Testis (tissue), 3 donors: Measurements from ENCODE around the gene ERFE. TPM values are rescaled to one million over a fixed set of nuclear protein-coding genes. Genes with fewer than 3 reads are reported as not detected.

Experiments
- DNase-seq: peaks from one replicate; pipeline ENCODE4 v3.0.0-alpha.2; 2019
- H3K27ac ChIP-seq, 2 donors: fragments of 200-600 bp; sonication (generic); one replicate each; pipeline ENCODE4 v1.5.1; 2019
- H3K27me3 ChIP-seq: fragments of 200-600 bp; sonication (generic); one replicate; pipeline ENCODE4 v1.5.1; 2019
- H3K36me3 ChIP-seq: fragments of 200-600 bp; sonication (generic); one replicate; pipeline ENCODE4 v1.5.1; 2017; ENCODE audit warnings: low read depth; ENCODE audit errors: missing control alignments
- H3K4me1 ChIP-seq: fragments of 200-600 bp; sonication (generic); one replicate; pipeline ENCODE4 v1.5.1; 2019
- H3K4me3 ChIP-seq, 2 donors: fragments of 200-600 bp; sonication (generic); one replicate each; pipeline ENCODE4 v1.5.1; 2017 to 2019
- H3K9me3 ChIP-seq: fragments of 200-600 bp; sonication (generic); one replicate; pipeline ENCODE4 v1.5.1; 2017
- CTCF ChIP-seq, 3 experiments: fragments of 450-650 bp in 2 of 3; fragments of 200-600 bp in 1 of 3; sonication (generic) in 1 of 3; IDR thresholded peaks; one replicate each; pipeline ENCODE4 v1.5.1; 2016 to 2019; ENCODE audit warnings: antibody characterized with exemption in 3 of 3, mild to moderate bottlenecking in 2 of 3, moderate library complexity in 1 of 3
- POLR2A ChIP-seq: fragments of 450-650 bp; IDR thresholded peaks from one replicate; pipeline ENCODE4 v1.6.1; 2017; ENCODE audit warnings: antibody characterized with exemption, mild to moderate bottlenecking, moderate library complexity
- WGBS, 2 donors: methylation state at CpG; one replicate each; pipeline ENCODE4 v1.1.5; 2018; 5-methylcytosine and 5-hydroxymethylcytosine counted together
- intact Hi-C: fragments of 100-400 bp; cut with DNase I; formaldehyde crosslinking; loops from one replicate; pipeline ENCODE4 v1.15.1; 2023; ENCODE audit warnings: low total_unique reads
- polyA plus RNA-seq: library from polyadenylated mRNA; stranded (reverse); fragments of 350-450 nt; fragmentation: Illumina TruSeq; extraction: RNeasy Lipid Tissue Mini Kit (QIAGEN cat#74804); gene quantifications from one replicate; pipeline ENCODE4 v1.2.3, GENCODE V29; 2014; ENCODE audit warnings: low read depth, low replicate concordance; ENCODE audit not compliant: insufficient read depth
- total RNA-seq, 2 donors: library from RNA; depleted of rRNA; stranded (reverse); fragments of >200 nt; gene quantifications; one replicate each; pipeline ENCODE4 v1.2.3, GENCODE V29; 2016

ERFE gene
- total and polyA plus RNA-seq, 3 donors from 2014 or later: 9.5 to 31.0 (median 23.1) TPM

GRCh38 chr2:238130111-238130695 is 28.6 kb upstream of the ERFE start:
- intact Hi-C loops: no loop called here
- H3K27me3 ChIP-seq: no peaks in the 10 kb centered on the region
- H3K27ac ChIP-seq: no peak overlapping the region
- DNase-seq: no peak
- TF ChIP-seq POLR2A: no peak
- no peak for TF ChIP-seq CTCF (IDR thresholded peaks at IDR 0.05)
- H3K4me3 ChIP-seq: no peak overlapping the region
- no peaks in the 10 kb centered on the region for H3K36me3 ChIP-seq
- H3K9me3 ChIP-seq: no peaks in the 10 kb centered on the region
- peaks cover 2% of the 10 kb centered on the region for H3K4me1 ChIP-seq
- 89 to 100% methylated on average over 2 to 28 of the region's 28 CpGs for WGBS, 2 donors

GRCh38 chr2:238130696-238131628 is 27.8 kb upstream of the ERFE start:
- peaks cover 2% of the 10 kb centered on the region for H3K4me1 ChIP-seq
- intact Hi-C loops: no loop called here
- no peak overlapping the region for H3K27ac ChIP-seq
- no peaks in the 10 kb centered on the region for H3K27me3 ChIP-seq
- H3K36me3 ChIP-seq: no peaks in the 10 kb centered on the region
- no peak for DNase-seq
- TF ChIP-seq CTCF (IDR thresholded peaks at IDR 0.05) (no peak), POLR2A (no peak)
- WGBS, 2 donors: 90 to 91% methylated on average over 44 to 46 of the region's 68 CpGs
- H3K4me3 ChIP-seq: no peak overlapping the region
- H3K9me3 ChIP-seq: no peaks in the 10 kb centered on the region

GRCh38 chr2:238131761-238132462 is 26.9 kb upstream of the ERFE start:
- Histone ChIP-seq H3K27ac (no peak overlapping the region), H3K4me1 (peaks cover 2% of the 10 kb centered on the region), H3K4me3 (no peak overlapping the region), H3K36me3 (no peaks in the 10 kb centered on the region), H3K9me3 (no peaks in the 10 kb centered on the region), H3K27me3 (no peaks in the 10 kb centered on the region)
- no peak for DNase-seq
- TF ChIP-seq POLR2A: no peak
- TF ChIP-seq CTCF (IDR thresholded peaks at IDR 0.05): no peak
- intact Hi-C loops: no loop called here
- WGBS, 2 donors: 93 to 96% methylated on average over 9 to 14 of the region's 14 CpGs

- H3K4me3 ChIP-seq: no peak overlapping the region
- 89 to 98% methylated on average over 22 to 23 of the region's 23 CpGs for WGBS, 2 donors
- H3K36me3 ChIP-seq: no peaks in the 10 kb centered on the region
- no peak for TF ChIP-seq POLR2A
- TF ChIP-seq CTCF (IDR thresholded peaks at IDR 0.05): no peak
- peaks cover 2% of the 10 kb centered on the region for H3K4me1 ChIP-seq
- no peaks in the 10 kb centered on the region for H3K27me3 ChIP-seq
- no peak overlapping the region for H3K27ac ChIP-seq
- H3K9me3 ChIP-seq: no peaks in the 10 kb centered on the region
- intact Hi-C loops: no loop called here
- no peak for DNase-seq
Measured at GRCh38 chr2:238132463-238133450, 26.0 kb upstream of the ERFE start.
